ENCODE data around the gene ADCK1.

DNA sequence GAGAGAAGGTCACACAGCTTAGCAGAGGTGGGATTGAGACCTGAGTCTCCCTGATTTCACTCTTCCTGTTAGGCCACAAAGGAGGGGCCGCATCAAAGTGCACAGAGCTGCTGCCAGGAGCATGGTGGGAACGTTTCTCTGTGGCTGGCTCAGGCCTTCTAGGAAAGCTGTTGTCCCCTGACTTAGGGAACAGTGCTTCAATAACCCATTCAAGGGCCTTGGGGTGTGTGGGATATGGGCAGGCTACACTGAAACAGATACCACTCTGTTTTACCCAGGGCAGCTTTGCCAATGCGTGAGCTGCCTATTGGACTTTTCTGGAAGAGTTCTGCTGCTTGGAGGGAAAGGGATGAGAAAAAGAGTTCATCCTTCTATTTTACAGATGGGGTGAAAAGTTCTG, 110.0 kb downstream of the ADCK1 start:
- TF ChIP-seq TEAD4 (IDR thresholded peaks at IDR 0.05), result no peak
- no peak for TF ChIP-seq EP300 (IDR thresholded peaks at IDR 0.05; ENCODE audit: borderline replicate concordance)
- no peak for TF ChIP-seq FOXM1 (IDR thresholded peaks at IDR 0.05; ENCODE audit: borderline replicate concordance, low read depth)
- no peak for TF ChIP-seq TAF1 (IDR thresholded peaks at IDR 0.05; ENCODE audit: low read depth)
- TF ChIP-seq YY1 (IDR thresholded peaks at IDR 0.05; ENCODE audit: low read depth), result no peak
- TF ChIP-seq, protein P1, sequence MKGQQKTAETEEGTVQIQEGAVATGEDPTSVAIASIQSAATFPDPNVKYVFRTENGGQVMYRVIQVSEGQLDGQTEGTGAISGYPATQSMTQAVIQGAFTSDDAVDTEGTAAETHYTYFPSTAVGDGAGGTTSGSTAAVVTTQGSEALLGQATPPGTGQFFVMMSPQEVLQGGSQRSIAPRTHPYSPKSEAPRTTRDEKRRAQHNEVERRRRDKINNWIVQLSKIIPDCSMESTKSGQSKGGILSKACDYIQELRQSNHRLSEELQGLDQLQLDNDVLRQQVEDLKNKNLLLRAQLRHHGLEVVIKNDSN (IDR thresholded peaks at IDR 0.05), result no peak
- no peak for TF ChIP-seq ZBTB7A (IDR thresholded peaks at IDR 0.05; ENCODE audit: low read depth)
- TF ChIP-seq RAD21 (IDR thresholded peaks at IDR 0.05; ENCODE audit: low read depth), result no peak
- TF ChIP-seq NFIC (IDR thresholded peaks at IDR 0.05), result no peak
- no peak for TF ChIP-seq CREB1 (IDR thresholded peaks at IDR 0.05; ENCODE audit: low read depth)
- TF ChIP-seq, protein P2, sequence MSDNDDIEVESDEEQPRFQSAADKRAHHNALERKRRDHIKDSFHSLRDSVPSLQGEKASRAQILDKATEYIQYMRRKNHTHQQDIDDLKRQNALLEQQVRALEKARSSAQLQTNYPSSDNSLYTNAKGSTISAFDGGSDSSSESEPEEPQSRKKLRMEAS (IDR thresholded peaks at IDR 0.05), result no peak
- TF ChIP-seq TCF12 (IDR thresholded peaks at IDR 0.05; ENCODE audit: low read depth), result no peak
